Vagina (tissue), 2 donors: ENCODE measurements around the gene MSH3. TPM values are rescaled to one million over a fixed set of nuclear protein-coding genes. Genes with fewer than 3 reads are reported as not detected.

ENCODE experiments used
- DNase-seq, 2 donors: peaks; one replicate each; pipeline ENCODE4 v3.0.0-alpha.2; 2017; ENCODE audit errors: extremely low spot score in 2 of 2
- H3K27ac ChIP-seq: fragments of 200-600 bp; sonication (generic); one replicate; pipeline ENCODE4 v1.5.1; 2019
- H3K27me3 ChIP-seq: fragments of 200-600 bp; sonication (generic); one replicate; pipeline ENCODE4 v1.5.1; 2019
- H3K36me3 ChIP-seq, 2 donors: fragments of 200-600 bp; sonication (generic); one replicate each; pipeline ENCODE4 v1.5.1; 2017 to 2019
- H3K4me1 ChIP-seq: fragments of 200-600 bp; sonication (generic); one replicate; pipeline ENCODE4 v1.5.1; 2019
- H3K4me3 ChIP-seq, 2 donors: fragments of 200-600 bp; sonication (generic); 1 replicate in 1 of 2; 2 replicates in 1 of 2; pipeline ENCODE4 v1.5.1; 2016 to 2019
- H3K9me3 ChIP-seq: fragments of 200-600 bp; sonication (generic); one replicate; pipeline ENCODE4 v1.5.1; 2019
- CTCF ChIP-seq, 3 experiments: fragments of 450-650 bp in 2 of 3; fragments of 200-600 bp in 1 of 3; sonication (generic) in 1 of 3; IDR thresholded peaks; one replicate each; pipeline ENCODE4 v1.5.1; 2017 to 2019; ENCODE audit warnings: antibody characterized with exemption in 3 of 3, mild to moderate bottlenecking in 2 of 3, moderate library complexity in 2 of 3
- POLR2A ChIP-seq, 2 donors: fragments of 450-650 bp; IDR thresholded peaks; one replicate each; pipeline ENCODE4 v1.6.1; 2017; ENCODE audit warnings: antibody characterized with exemption in 2 of 2, mild to moderate bottlenecking in 2 of 2, moderate library complexity in 2 of 2
- POLR2AphosphoS5 ChIP-seq, 2 donors: sonication (generic); formaldehyde crosslinking; IDR thresholded peaks; one replicate each; pipeline ENCODE4 v1.9.0; 2017; ENCODE audit warnings: antibody characterized with exemption in 2 of 2, mild to moderate bottlenecking in 2 of 2, low read depth in 1 of 2; ENCODE audit not compliant: insufficient read depth in 1 of 2
- intact Hi-C: fragments of 100-400 bp; cut with DNase I; formaldehyde crosslinking; loops from one replicate; pipeline ENCODE4 v1.15.1; 2023
- total RNA-seq: library from RNA; depleted of rRNA; stranded (reverse); fragments of >200 nt; gene quantifications from one replicate; pipeline ENCODE4 v1.2.3, GENCODE V29; 2016

Gene MSH3
- total RNA-seq, 1 donor from 2014 or later, result 30.0 TPM

GRCh38 chr5:80712919-80713318, 58.5 kb downstream of the MSH3 start:
- Histone ChIP-seq H3K27me3 (no peaks in the 10 kb centered on the region), H3K36me3 (peaks cover 0 to 3% of the 10 kb centered on the region in 2 donors), H3K4me1 (no peaks in the 10 kb centered on the region), H3K4me3 (no peak overlapping the region), H3K27ac (no peak overlapping the region), H3K9me3 (no peaks in the 10 kb centered on the region)
- TF ChIP-seq POLR2AphosphoS5 (IDR thresholded peaks at IDR 0.05; ENCODE audit: insufficient read depth in 1 of 2, low read depth in 1 of 2), result no peak
- no peak for TF ChIP-seq CTCF (IDR thresholded peaks at IDR 0.05)
- no peak for DNase-seq
- intact Hi-C loops, result no loop called here

- no peak for DNase-seq
- H3K4me3 ChIP-seq, result no peak overlapping the region
- intact Hi-C loops, result no loop called here
- H3K27ac ChIP-seq, result no peak overlapping the region
- no peak for TF ChIP-seq POLR2AphosphoS5 (IDR thresholded peaks at IDR 0.05; ENCODE audit: insufficient read depth in 1 of 2, low read depth in 1 of 2)
- TF ChIP-seq POLR2A (IDR thresholded peaks at IDR 0.05), result no peak
- TF ChIP-seq CTCF (IDR thresholded peaks at IDR 0.05), result no peak
- H3K9me3 ChIP-seq, result no peaks in the 10 kb centered on the region
- H3K27me3 ChIP-seq, result no peaks in the 10 kb centered on the region
- peaks cover 0 to 3% of the 10 kb centered on the region in 2 donors for H3K36me3 ChIP-seq
- no peaks in the 10 kb centered on the region for H3K4me1 ChIP-seq
Measured at GRCh38 chr5:80713631-80714030, 59.2 kb downstream of the MSH3 start.

GRCh38 chr5:80714570-80715298, 60.3 kb downstream of the MSH3 start:
- Histone ChIP-seq H3K9me3 (no peaks in the 10 kb centered on the region), H3K27ac (no peak overlapping the region), H3K4me3 (no peak overlapping the region), H3K4me1 (no peaks in the 10 kb centered on the region), H3K27me3 (no peaks in the 10 kb centered on the region), H3K36me3 (peaks cover 0 to under 1% of the 10 kb centered on the region in 2 donors)
- TF ChIP-seq POLR2A (IDR thresholded peaks at IDR 0.05) (no peak), CTCF (IDR thresholded peaks at IDR 0.05) (no peak), POLR2AphosphoS5 (IDR thresholded peaks at IDR 0.05; ENCODE audit: insufficient read depth in 1 of 2, low read depth in 1 of 2) (no peak)
- intact Hi-C loops, result no loop called here
- DNase-seq, result no peak

- DNase-seq, result no peak
- Histone ChIP-seq H3K27ac (no peak overlapping the region), H3K36me3 (peaks cover 0 to 7% of the 10 kb centered on the region in 2 donors), H3K4me1 (no peaks in the 10 kb centered on the region), H3K27me3 (no peaks in the 10 kb centered on the region), H3K4me3 (no peak overlapping the region), H3K9me3 (no peaks in the 10 kb centered on the region)
- intact Hi-C loops, result no loop called here
- no peak for TF ChIP-seq CTCF (IDR thresholded peaks at IDR 0.05)
Measured at GRCh38 chr5:80715887-80716286, 61.4 kb downstream of the MSH3 start.

- Histone ChIP-seq H3K9me3 (no peaks in the 10 kb centered on the region), H3K4me3 (no peak overlapping the region), H3K36me3 (peaks cover 0 to 7% of the 10 kb centered on the region in 2 donors), H3K27ac (no peak overlapping the region), H3K4me1 (no peaks in the 10 kb centered on the region), H3K27me3 (no peaks in the 10 kb centered on the region)
- intact Hi-C loops, result no loop called here
- DNase-seq, result no peak
- TF ChIP-seq CTCF (IDR thresholded peaks at IDR 0.05) (no peak), POLR2AphosphoS5 (IDR thresholded peaks at IDR 0.05; ENCODE audit: insufficient read depth in 1 of 2, low read depth in 1 of 2) (no peak), POLR2A (IDR thresholded peaks at IDR 0.05) (no peak)
Measured at GRCh38 chr5:80720181-80720580, 65.7 kb downstream of the MSH3 start.
